Ishikawa (cell line): Measurements from ENCODE around the gene SH3GL1.
A peak's percentile ranks its signal among the peaks of the same experiment; 100 is the strongest.

Experiments used
- CEBPB ChIP-seq: IDR thresholded peaks from 2 replicates; pipeline ENCODE4 v1.6.1; 2012
- CREB1 ChIP-seq: IDR thresholded peaks from 2 replicates; pipeline ENCODE4 v1.6.1; 2012; ENCODE audit warnings: low read depth
- EGR1 ChIP-seq: IDR thresholded peaks from 2 replicates; pipeline ENCODE4 v1.6.1; 2012
- EP300 ChIP-seq: IDR thresholded peaks from 2 replicates; pipeline ENCODE4 v1.6.1; 2012; ENCODE audit warnings: borderline replicate concordance
- FOXM1 ChIP-seq: IDR thresholded peaks from 2 replicates; pipeline ENCODE4 v1.6.1; 2012; ENCODE audit warnings: low read depth, borderline replicate concordance
- MAX ChIP-seq: IDR thresholded peaks from 2 replicates; pipeline ENCODE4 v1.6.1; 2012
- NFIC ChIP-seq: IDR thresholded peaks from 2 replicates; pipeline ENCODE4 v1.6.1; 2012
- RAD21 ChIP-seq: IDR thresholded peaks from 2 replicates; pipeline ENCODE4 v1.6.1; 2012; ENCODE audit warnings: low read depth
- REST ChIP-seq: IDR thresholded peaks from 2 replicates; pipeline ENCODE4 v1.6.1; 2012; ENCODE audit warnings: low read depth, mild to moderate bottlenecking
- TAF1 ChIP-seq: IDR thresholded peaks from 2 replicates; pipeline ENCODE4 v1.6.1; 2012; ENCODE audit warnings: low read depth, mild to moderate bottlenecking
- TCF12 ChIP-seq: IDR thresholded peaks from 2 replicates; pipeline ENCODE4 v1.6.1; 2012; ENCODE audit warnings: low read depth
- TEAD4 ChIP-seq: IDR thresholded peaks from 2 replicates; pipeline ENCODE4 v1.6.1; 2012
- USF1 ChIP-seq: IDR thresholded peaks from 2 replicates; pipeline ENCODE4 v1.6.1; 2012
- YY1 ChIP-seq: IDR thresholded peaks from 2 replicates; pipeline ENCODE4 v1.6.1; 2012; ENCODE audit warnings: low read depth
- ZBTB7A ChIP-seq: IDR thresholded peaks from 2 replicates; pipeline ENCODE4 v1.6.1; 2012; ENCODE audit warnings: low read depth

SH3GL1 gene

GRCh38 chr19:4443188-4443587, 42.8 kb upstream of the SH3GL1 start:
- no peak for TF ChIP-seq YY1
- TF ChIP-seq REST = no peak
- TF ChIP-seq ZBTB7A = no peak
- no peak for TF ChIP-seq CEBPB
- no peak for TF ChIP-seq EP300
- TF ChIP-seq MAX = no peak
- no peak for TF ChIP-seq FOXM1
- no peak for TF ChIP-seq RAD21
- TF ChIP-seq USF1 = no peak
- TF ChIP-seq CREB1 = no peak
- no peak for TF ChIP-seq NFIC
- TF ChIP-seq TCF12 = no peak
- TF ChIP-seq TAF1 = no peak
- TF ChIP-seq EGR1 = no peak
- no peak for TF ChIP-seq TEAD4

- TF ChIP-seq YY1 (no peak), NFIC (no peak), CREB1 (no peak), TCF12 (no peak), RAD21 (no peak), EP300 (no peak), TAF1 (no peak), TEAD4 (no peak), CEBPB (no peak), REST (no peak), EGR1 (no peak), MAX (no peak), ZBTB7A (no peak), FOXM1 (no peak), USF1 (no peak)
Measured at GRCh38 chr19:4442819-4443146, 42.4 kb upstream of the SH3GL1 start.

GRCh38 chr19:4441994-4442818, 41.9 kb upstream of the SH3GL1 start:
- peak; percentile 13; the same call in 1 of the 2 replicates for TF ChIP-seq EGR1
- no peak for TF ChIP-seq RAD21
- TF ChIP-seq CREB1 = no peak

GRCh38 chr19:4439243-4439642, 38.9 kb upstream of the SH3GL1 start:
- TF ChIP-seq TEAD4 = no peak
- TF ChIP-seq FOXM1 = no peak
- TF ChIP-seq EGR1 = no peak
- TF ChIP-seq YY1 = no peak
- no peak for TF ChIP-seq MAX
- no peak for TF ChIP-seq EP300
- TF ChIP-seq ZBTB7A = no peak
- no peak for TF ChIP-seq CREB1
- no peak for TF ChIP-seq NFIC
- no peak for TF ChIP-seq REST
- no peak for TF ChIP-seq CEBPB
- no peak for TF ChIP-seq TCF12
- TF ChIP-seq TAF1 = no peak
- TF ChIP-seq RAD21 = no peak
- no peak for TF ChIP-seq USF1
